ENCODE measurements around the gene CACNA1H.

DNA sequence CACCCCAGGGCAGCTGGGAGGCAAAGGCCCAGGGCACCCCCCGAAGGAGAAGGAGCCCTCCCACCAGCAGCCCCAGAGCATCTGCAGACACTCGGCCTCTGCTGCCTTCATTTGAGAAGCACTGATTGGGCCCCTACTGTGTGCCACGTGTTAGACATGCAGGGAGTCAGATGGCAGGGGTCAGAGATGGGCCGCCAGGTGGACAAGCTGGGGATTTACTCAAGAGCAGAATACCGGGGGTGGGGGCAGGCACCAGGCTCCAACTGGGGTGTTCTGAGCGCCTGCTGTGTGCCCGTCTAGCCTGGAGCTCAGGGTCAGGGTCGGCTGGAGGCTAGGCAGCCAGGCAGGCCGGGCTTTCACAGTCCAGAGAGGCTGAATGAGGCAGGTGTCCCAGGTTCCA lies 53.4 kb downstream of the CACNA1H start:
- TF ChIP-seq, protein P1, sequence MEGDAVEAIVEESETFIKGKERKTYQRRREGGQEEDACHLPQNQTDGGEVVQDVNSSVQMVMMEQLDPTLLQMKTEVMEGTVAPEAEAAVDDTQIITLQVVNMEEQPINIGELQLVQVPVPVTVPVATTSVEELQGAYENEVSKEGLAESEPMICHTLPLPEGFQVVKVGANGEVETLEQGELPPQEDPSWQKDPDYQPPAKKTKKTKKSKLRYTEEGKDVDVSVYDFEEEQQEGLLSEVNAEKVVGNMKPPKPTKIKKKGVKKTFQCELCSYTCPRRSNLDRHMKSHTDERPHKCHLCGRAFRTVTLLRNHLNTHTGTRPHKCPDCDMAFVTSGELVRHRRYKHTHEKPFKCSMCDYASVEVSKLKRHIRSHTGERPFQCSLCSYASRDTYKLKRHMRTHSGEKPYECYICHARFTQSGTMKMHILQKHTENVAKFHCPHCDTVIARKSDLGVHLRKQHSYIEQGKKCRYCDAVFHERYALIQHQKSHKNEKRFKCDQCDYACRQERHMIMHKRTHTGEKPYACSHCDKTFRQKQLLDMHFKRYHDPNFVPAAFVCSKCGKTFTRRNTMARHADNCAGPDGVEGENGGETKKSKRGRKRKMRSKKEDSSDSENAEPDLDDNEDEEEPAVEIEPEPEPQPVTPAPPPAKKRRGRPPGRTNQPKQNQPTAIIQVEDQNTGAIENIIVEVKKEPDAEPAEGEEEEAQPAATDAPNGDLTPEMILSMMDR (IDR thresholded peaks at IDR 0.05; ENCODE audit: low read depth, low read length): no peak
- no peak for TF ChIP-seq EZH2phosphoT487 (IDR thresholded peaks at IDR 0.05; ENCODE audit: low read depth)

Data from OCI-LY3 (cell line).